Glomerular endothelial cell (primary cell): ENCODE results near the gene SFRP4. TPM values are rescaled to one million over a fixed set of nuclear protein-coding genes. Genes with fewer than 3 reads are reported as not detected.

Source experiments
- DNase-seq: peaks from one replicate; pipeline ENCODE4 v3.0.0-alpha.2; 2011; ENCODE audit warnings: low read depth, low spot score; ENCODE audit errors: extremely low read depth
- total RNA-seq: library from RNA; depleted of rRNA; stranded (reverse); fragments of >200 nt; gene quantifications from 2 replicates; pipeline ENCODE4 v1.2.3, GENCODE V29; 2015

SFRP4 gene
- total RNA-seq, 1 donor from 2014 or later: not detected

DNA sequence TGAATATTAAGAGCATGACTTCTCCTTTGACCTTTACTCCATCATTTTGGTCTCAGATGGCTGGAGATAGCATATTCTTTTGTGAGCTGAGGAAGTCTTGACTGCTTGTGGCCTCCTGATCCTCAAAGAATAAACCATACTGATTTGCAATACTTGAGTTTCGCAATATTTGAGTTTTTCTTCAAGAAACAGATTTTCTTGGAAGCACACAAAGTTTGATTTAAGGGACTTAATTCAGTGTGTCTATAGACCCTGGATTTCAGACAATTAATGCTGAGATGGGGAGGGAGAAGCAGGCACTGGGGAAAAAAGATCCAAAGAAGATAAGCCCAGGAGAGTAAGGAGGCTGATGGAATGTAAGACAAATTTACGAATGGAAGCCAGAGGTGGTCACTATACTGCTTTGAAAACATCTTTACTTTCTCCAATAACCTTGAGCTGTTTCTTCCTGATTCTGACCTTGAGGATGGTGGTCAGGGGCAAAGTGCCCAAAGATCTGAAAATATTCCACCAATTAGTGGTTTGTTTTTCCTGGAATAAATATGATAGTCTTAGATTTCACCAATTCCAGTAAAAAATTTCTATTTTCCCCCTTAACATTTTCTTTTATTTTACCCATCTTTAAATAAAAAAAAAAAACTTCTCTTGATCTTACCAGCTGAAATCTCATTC is 11.3 kb upstream of the SFRP4 start:
- DNase-seq: no peak

DNA sequence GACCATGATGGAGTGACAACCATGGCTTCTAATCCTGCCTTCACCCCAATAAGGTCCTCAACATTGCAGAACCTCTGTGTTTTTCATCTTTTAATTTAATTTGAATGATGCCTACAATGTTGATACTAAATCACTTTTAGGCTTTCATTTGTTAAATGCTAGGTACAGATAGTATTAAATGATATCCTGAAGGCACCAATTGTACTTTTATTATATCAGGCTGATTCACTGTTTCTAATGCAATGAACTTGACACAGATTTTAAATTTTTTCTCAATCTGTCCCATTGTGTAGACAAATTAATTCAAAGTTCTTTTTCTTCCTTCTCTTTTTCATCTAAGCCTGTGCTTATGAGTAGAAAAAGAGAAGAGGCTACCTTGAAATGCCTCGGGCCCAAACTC is 9.0 kb upstream of the SFRP4 start:
- no peak for DNase-seq

DNA sequence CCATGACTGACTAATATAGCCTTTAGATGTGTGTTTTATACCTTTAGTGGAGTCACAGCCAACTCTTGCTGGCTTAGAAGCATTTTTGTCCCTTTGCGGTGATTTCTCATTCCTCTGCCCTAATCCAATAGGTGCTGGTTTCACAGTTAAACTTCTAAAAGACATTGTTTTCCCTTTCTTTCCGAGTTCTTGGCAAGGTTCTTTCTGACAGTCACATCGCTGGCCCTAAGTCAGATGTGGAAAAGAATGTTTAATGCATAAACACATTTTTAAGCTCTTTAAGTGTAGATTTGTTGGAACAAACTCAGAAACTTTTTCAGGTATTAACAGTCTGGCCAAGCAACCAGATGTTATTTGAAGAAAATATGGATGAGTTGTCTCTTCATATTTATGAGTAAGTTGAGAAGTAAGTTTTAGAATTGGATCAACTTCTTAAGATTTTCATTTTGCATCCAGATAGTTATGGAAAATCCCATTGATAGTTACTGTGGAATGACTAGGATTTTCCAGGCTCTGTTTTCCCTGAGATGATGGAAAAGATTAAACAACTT is 7.9 kb upstream of the SFRP4 start:
- no peak for DNase-seq

DNA sequence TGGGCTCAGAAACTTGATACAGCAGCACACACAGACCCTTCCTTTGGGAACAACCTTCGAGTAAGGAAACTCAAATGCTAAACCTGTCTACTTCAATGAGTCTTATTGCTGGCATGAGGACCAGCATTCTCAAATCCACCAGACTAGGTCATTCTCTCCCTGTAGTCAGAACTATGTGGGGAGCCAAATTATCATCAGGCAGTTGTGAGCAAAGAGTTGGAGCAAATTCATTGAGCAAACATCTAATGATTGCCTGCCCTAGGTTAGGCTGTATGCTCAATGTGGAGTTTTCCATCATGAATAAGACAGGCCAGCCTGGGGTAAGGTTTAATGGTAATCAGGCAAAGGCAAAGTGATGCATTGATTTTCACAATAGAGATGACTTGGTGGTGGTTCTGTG is 7.4 kb upstream of the SFRP4 start:
- DNase-seq: no peak

DNA sequence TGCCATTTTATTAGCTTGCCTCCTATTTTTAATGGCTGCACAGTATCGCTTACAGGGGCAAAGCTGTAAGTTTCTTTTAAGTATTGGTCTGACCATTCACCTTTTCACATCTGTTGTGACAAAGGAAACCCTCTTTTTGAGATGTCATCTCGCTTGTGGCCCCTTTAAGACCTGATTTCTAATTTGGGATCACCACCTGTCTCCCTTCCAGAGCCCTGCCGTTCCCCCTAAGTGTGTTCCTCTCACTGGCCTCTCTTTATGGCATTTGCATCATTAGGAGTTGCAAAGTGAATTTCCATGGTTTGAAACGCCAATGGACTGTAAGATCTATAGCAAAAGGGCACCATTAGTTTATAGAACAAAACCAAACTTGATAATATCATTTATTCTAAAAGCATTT is 5.3 kb upstream of the SFRP4 start:
- DNase-seq: no peak

DNA sequence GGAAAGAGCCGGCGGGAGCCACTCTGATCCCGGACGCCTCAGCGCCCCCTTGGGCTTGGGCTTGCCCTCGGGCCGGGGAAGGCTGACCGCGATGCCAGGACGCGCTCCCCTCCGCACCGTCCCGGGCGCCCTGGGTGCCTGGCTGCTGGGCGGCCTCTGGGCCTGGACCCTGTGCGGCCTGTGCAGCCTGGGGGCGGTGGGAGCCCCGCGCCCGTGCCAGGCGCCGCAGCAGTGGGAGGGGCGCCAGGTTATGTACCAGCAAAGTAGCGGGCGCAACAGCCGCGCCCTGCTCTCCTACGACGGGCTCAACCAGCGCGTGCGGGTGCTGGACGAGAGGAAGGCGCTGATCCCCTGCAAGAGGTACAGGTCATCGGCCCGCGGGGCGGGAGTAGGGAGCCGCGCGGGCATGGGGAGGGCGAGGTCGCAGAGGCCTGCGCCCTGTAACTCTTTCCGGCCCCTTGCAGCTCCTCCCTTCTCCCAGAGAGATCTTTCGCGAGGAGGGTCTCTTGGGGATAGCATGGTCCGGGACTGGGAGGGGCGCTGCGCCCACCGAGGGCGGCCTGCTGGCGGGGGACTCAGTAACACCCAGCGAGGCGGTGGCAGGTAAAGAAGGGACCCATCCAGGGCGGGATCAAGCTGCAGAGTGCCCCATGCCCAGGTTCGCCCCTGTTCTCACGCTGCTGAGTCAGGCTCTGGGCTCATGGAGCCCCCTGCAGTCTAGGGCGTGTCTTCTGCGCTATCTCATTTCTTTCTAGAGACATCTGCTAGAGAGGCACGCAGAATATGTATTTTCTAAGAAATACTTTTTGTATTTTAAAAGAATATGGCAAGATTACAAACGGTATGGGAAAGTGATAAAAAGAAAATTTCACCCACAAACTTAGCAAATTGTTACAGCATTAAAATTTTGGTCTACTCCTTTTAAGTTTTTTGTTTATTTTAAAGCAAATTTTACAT is 4.5 kb upstream of the SFRP4 start:
- DNase-seq: no peak

DNA sequence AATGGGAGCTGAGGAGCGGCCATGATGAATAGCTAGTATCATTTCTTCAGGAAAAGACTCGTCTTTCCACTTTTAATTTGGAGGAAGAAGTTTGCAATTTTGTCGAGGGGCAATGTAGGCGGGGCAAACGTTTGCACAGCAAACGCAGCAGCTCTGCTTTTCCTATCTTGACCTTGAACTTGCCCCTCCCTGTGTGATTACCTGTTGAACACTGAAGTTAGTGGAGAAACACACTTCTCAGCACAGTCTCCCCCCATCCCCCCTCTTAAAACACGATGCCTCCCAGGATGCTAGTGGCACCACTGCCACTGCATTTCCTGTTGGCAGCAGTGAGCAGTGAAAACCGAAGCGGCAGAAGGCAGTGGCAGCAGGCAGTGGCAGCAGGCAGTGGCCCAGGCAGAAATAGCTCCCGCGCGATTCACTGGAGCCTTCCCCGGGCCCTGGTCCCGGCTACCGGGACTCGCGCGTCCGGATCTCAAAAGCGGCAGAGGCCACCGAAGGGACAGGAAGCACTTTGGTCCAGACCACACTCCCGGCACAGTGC is 3.8 kb upstream of the SFRP4 start, which contains the start of gene EPDR1:
EPDR1 (plus strand) TSS at position 336 of the 544 bp plus-strand sequence. CDS start 300 bp downstream, outside the sequence.
- no peak for DNase-seq

DNA sequence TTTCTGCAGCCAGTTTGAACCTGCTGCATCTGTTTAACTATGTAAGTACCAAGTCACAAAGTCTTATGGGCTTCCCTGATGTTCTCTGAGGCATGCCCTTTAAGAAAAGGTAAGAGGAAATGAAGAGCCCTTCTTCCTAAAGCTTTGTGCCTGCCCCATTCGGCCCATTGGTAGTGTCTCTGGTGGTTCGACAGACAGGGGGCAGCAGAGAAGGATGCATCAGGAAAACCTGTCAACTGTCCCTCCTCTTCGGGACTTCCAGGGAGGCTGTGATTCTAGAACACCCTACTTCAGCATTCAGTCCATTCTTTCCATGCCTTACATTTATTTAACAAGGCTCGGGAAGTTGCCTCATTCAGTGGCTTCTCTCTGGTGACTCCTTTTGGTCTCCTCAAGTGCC is 1.9 kb upstream of the SFRP4 start:
- no peak for DNase-seq

DNA sequence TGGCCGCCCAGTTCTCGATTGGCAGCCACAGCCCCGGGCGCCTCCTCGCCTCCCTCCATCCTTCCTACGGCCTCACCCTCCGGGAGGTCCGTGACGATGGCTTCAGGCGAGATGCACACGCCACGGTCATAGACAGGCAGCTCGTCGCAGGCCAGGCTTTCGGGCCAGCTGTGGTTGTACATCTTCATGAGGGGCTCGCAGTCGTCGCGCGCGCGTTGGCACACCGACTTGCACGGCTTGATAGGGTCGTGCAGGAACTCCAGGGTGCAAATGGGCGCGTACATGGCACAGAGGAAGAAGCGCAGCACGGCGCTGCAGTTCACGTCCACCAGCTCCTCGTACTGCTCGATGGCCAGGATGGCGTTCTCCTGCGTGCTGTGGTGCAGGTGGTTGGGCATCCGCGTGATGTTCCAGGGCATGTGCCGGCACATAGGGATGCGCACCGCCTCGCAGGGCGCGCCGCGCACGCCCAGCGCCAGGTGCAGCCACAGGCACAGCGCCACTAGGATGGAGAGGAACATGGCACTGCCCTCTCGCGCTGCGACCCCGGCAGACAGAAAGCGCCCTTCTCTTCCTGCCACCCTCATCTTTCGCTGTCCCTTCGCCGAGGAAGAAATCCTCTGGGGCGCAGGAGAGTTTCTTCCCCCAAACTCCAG is 472 bp downstream of the SFRP4 start:
- no peak for DNase-seq

DNA sequence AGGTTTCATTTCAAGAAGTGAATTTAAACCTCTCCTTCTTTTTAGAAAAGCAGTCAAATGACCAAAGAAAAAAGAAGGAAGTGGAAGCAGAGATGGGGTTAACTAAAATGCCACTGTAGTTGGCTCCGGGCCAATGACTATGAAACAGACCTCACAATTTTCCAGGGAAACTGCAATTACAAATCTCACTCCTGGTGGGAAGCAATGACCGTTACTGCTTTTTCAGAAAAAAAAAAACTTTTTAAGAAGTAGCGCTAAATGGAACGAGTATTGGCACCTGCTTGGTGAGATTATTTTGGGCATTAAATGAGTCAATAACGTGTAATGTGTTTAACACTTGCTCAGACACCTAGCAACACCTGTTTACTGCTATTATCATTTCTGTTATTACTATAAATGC is 1.2 kb downstream of the SFRP4 start:
- DNase-seq: no peak

DNA sequence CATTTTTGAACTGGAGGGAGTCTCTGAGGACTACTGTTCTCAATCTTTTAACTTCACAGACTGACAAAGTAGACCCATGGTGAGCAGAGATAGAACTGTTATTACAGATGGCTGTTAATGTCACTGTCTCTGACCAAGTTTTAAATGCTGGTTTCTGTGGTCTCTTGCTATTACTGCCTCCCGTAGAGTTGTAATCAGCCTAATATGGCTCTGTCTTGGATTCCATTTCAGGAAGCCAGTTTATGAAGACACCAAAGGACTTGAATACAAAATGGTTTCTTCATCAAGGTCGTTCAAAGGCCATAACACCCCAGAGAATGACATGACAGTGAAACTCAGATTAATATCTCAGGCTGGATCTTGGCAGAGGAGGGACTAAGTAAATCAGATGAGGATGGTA is 3.9 kb downstream of the SFRP4 start:
- DNase-seq: no peak

DNA sequence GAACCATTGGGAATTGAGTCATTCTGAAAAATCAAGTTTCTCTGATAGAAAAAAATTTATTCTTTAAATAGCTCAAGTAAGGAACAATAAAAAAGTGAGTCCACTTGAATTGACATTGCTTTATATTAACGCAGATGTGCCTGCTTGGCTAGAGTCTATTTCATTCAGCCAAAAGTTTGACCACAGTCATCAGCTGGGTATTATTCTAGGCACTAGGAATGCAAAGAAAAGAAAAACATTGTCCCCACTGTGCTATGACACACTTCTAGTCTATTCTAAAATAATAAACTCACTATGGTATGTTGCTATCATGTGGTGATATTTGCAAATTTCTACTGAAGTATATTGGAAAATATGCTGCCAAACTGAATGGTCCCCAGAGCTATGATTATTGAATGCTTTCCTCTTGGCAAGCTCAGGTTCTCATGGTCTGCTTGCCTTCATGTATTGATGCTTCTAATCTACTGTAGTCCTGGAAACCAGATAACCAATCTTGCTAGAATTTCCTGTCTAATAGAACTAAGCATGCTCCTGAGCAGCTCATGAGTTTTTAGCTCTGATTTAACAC is 8.3 kb downstream of the SFRP4 start:
- DNase-seq: no peak

DNA sequence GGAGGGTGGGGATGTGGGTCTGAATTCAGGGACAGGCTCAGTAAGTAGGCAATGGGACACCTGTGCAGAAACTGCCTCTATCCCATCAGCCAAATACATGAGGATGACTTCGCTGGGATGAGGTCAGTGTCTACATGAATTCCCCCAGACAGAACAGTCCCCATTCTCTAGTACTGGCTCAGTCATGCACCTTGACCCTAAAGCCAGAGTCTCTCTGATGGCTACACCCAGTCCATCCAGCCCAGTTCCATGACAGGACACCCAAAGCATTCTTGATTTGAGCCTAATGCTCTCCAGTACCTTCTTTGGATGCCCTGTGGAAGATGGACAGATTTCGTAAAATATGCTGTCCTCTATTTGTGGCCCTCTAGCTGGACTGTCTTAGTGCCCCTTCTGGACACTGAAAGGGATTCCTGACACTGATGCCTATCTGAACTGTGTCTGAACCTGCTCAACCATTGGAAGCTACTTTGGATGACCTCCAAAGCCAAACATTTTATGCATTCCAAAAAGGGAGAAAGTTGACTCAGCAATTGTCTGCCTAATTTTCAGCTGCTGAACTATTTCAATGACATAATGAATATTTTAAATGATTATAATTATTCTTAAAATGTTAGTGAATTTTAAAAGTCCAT is 14.6 kb downstream of the SFRP4 start:
- no peak for DNase-seq

DNA sequence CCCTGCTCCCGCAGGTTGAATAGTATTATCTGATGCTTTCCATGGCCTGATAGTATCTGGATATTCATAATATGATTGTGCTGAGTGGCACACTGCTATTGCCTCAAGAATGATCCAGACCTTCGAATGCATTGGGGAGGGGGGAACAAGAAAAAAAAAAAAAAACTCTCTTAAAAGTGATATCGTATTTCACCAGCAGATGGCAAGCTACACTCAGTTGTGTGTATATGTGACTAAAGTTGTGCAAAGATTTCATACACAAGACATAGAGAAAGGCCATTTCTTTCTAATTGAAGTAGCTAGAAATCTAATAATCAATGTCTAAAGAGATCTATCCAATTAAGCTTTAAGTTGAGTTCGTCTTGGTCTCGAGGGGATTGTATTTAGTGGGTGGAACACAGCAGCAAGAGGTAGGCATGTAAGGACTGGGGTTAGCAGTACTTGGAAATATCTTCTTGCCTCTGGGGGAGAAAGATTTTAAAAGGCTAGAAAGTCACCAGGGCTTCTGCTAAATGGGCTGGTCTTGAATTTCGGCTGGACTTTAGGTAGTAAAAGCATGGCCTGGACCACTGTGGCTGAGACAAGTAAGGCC is 15.3 kb downstream of the SFRP4 start:
- no peak for DNase-seq

DNA sequence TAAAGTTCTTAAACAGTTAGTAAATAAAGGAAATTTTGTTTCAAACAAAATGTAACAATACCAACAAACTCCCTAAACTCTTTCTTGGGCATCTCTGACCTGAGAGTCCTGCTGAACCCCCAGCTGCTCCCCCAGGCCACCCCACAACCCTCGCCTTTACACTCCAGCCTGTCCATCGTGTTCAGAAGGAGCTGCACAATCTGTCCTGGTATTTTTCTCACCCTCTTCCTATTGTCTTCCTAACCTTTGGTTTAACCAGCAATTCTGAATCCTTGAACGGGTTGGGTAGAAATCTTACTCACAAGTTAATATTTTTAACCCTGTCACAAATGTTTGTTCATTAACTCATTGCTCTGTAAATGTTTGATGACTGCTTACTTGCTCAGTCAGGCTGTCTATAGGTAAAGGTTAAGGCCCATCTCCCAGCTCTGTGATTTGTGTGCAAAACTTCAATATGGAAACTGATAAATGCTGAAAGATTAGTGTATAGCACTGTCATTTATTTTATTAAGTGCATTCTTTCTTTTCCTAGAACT is 16.8 kb downstream of the SFRP4 start:
- no peak for DNase-seq

DNA sequence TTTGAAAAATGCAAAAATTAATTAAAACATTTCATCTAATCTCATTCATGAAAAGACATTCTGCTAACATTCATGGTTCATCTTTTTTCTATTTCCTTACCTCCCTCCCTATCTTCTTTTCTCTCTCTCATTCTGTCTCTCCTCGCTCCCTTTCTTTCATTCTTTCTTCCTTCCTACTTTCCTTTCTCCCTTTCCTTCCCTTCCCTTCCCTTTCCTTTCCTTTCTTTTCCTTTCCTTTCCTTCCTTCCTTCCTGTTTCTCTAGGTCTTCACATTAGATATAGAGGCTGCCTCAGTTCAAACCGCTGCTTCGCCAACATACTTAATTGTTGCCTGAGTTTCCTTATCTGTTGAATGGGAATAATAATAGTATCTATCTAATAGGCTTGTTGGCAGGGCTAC is 21.9 kb downstream of the SFRP4 start:
- DNase-seq: no peak

DNA sequence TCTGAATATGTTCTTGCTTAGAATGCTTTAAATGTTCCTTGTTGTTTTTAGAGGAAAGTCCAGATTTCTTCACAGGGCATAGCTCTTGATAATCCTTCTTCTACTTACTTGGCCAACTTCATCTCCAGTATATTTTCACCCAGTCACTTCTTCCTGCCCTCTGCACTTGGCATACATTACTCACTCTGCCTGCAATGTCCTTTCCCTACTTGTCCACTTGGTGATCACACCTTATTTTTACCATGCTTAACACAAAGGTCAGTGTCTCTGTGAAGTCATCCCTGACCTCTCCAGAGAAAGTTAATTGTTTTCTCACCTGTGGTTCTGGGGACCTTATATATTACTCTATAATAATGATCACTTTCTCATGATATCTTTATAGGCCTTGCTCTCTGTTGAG is 23.3 kb downstream of the SFRP4 start:
- no peak for DNase-seq

DNA sequence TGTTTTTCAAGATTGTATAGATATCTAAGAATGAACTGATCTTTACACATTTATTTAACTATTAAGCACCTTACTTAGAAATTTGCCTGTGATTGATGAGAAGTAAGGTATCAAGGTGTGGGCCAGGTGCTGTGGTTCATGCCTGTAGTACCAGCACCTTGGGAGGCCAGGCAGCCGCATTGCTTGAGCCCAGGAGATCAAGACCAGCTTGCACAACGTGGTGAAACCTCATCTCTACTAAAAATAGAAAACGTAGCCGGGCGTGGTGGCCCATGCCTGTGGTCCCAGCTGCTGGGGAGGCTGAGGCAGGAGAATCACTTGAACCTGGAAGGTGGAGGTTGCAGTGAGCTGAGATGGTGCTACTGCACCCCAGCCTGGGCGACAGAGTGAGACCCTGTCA is 34.5 kb downstream of the SFRP4 start:
- no peak for DNase-seq
